G401.6 (cell line): ENCODE data around the gene ATN1.
"Not testable (repeated sequence)": the region's sequence is repeated elsewhere in the genome, so short reads cannot be mapped to it uniquely, and the experiment has no call there.

ENCODE experiments used
- FAIRE-seq: peaks from 2 replicates; lab custom pipeline; 2012; peaks lifted over from hg19 to GRCh38; lab: Jason Lieb, UNC

Gene ATN1, protein sequence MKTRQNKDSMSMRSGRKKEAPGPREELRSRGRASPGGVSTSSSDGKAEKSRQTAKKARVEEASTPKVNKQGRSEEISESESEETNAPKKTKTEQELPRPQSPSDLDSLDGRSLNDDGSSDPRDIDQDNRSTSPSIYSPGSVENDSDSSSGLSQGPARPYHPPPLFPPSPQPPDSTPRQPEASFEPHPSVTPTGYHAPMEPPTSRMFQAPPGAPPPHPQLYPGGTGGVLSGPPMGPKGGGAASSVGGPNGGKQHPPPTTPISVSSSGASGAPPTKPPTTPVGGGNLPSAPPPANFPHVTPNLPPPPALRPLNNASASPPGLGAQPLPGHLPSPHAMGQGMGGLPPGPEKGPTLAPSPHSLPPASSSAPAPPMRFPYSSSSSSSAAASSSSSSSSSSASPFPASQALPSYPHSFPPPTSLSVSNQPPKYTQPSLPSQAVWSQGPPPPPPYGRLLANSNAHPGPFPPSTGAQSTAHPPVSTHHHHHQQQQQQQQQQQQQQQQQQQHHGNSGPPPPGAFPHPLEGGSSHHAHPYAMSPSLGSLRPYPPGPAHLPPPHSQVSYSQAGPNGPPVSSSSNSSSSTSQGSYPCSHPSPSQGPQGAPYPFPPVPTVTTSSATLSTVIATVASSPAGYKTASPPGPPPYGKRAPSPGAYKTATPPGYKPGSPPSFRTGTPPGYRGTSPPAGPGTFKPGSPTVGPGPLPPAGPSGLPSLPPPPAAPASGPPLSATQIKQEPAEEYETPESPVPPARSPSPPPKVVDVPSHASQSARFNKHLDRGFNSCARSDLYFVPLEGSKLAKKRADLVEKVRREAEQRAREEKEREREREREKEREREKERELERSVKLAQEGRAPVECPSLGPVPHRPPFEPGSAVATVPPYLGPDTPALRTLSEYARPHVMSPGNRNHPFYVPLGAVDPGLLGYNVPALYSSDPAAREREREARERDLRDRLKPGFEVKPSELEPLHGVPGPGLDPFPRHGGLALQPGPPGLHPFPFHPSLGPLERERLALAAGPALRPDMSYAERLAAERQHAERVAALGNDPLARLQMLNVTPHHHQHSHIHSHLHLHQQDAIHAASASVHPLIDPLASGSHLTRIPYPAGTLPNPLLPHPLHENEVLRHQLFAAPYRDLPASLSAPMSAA (N-terminal part only)

GRCh38 chr12:6927379-6928021 lies at the start of gene ATN1:
TSS of gene ATN1 (plus strand) at chr12:6927959. CDS start at chr12:6934002, 6,043 bp downstream.
- no peak for FAIRE-seq

DNA sequence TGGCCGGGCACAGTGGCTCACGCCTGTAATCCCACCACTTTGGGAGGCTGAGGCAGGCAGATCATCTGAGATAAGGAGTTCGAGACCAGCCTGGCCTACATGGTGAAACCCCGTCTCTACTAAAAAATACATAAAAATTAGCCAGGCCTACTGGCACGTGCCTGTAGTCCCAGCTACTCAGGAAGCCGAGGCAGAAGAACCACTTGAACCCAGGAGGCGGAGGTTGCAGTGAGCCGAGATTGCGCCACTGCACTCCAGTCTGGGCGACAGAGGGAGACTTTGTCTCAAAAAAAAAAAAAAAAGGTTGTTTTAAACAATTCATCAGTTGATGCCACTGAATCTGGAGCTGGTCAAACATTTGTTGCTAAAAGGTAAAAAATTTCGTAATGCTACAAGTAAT lies 47.9 kb upstream of the ATN1 start:
- FAIRE-seq: not testable (repeated sequence)

DNA sequence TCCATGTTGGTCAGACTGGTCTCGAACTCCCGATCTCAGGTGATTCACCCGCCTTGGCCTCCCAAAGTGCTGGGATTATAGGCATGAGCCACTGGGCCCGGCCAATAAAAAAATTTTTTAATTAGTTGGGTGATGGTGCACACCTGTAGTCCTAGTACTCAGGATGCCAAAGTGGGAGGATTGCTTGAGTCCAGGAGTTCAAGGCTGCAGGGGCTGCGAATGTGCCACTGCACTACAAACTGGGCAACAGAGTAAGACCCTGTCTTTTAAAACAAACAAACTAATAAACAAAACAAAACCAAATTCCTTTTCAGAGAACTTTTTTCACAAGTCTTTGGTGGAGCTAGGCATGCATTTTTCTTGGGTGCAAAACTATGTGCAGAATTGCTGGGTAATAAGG lies 44.5 kb upstream of the ATN1 start:
- FAIRE-seq: no peak

GRCh38 chr12:6883683-6884082 lies 44.1 kb upstream of the ATN1 start:
- FAIRE-seq: no peak

DNA sequence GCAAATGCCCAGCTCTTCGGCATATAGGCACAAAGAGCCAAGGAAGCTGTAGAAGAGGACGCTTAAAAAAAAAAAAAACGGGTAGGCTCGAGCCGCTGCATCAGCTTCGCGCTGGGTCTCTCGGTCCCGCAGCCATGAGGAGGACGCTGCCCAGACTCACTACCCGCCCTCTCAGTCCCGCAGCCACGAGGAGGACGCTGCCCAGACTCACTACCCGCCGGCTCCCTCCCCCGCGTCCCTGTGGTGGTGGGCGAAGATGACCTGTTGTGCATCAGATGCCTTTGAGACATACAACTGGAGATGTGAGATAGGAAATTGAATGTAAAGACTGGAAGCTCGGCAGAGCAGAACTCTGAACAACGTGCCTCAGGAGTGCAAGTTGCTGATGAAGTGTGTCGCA lies 43.2 kb upstream of the ATN1 start:
- no peak for FAIRE-seq

GRCh38 chr12:6886206-6886999 lies 41.4 kb upstream of the ATN1 start:
- FAIRE-seq: not testable (repeated sequence)

DNA sequence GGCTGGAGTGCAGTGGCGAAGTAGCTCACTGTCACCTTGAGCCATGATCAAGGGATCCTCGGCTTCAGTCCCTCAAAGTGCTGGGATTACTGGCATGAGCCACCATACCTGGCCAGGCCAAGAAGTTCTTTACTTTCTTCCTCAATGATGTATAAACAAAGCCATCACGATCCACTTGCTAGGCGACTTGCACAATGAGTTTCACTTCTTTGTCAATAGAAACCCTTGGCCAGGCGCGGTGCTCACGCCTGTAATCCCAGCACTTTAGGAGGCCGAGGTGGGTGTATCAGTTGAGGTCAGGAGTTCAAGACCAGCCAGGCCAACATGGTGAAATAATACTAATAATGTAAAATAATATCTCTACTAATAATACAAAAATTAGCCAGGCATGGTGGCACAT lies 40.3 kb upstream of the ATN1 start:
- no peak for FAIRE-seq

DNA sequence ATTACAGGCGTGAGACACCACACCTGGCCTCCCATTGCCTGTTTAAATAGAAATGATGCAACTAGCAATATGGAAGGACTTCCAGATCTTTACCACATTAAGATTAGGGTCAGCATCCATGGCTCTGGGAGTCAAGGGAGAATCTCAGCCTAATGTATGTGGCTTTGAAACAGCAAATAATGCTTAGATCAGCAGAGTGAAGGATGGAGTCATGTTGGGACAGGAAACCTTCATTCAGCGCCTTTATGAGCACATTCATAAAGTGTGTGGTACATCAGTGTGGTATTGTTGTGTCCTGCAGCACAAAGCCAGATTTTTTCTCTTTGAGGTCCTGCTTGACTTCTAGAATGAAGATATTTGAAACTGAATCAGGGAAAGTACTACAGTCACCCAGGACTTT lies 39.4 kb upstream of the ATN1 start:
- FAIRE-seq: no peak

GRCh38 chr12:6888794-6889193 lies 39.0 kb upstream of the ATN1 start:
- not testable (repeated sequence) for FAIRE-seq

DNA sequence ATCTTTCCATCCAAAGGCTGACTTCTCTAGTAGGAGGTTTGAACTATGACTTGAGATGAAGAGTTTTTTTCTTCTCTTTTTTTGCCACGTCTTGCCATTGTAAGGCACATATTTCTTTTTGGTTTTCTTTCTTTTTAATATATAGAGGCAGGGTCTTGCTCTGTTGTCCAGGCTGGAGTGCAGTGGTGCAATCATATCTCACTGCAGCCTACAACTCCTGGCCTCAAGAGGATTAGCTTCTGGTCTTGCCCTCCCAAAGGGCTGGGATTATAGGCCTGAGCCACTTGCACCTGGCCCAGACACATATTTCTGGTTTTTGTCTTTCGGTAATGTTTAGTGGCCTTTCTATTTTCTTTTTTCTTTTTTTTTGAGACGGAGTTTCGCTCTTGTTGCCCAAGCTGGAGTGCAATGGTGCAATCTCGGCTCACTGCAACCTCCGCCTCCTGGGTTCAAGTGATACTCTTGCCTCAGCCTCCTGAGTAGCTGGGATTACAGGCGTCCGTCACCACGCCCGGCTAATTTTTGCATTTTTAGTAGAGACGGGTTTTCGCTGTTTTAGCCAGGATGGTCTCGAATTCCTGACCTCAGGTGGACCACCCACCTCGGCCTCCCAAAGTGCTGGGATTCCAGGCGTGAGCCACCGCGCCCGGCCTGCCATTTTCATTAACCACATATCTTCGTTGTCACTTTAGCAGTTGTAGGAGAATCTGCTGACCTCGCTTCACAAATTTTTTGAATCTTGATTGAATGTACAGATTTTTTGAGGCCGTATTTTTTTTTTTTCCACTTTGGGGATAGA lies 37.8 kb upstream of the ATN1 start:
- not testable (repeated sequence) for FAIRE-seq

GRCh38 chr12:6890789-6891645 lies 36.7 kb upstream of the ATN1 start:
- FAIRE-seq: peak; percentile 75

- no peak for FAIRE-seq
Measured at GRCh38 chr12:6891646-6892001, 36.1 kb upstream of the ATN1 start.

DNA sequence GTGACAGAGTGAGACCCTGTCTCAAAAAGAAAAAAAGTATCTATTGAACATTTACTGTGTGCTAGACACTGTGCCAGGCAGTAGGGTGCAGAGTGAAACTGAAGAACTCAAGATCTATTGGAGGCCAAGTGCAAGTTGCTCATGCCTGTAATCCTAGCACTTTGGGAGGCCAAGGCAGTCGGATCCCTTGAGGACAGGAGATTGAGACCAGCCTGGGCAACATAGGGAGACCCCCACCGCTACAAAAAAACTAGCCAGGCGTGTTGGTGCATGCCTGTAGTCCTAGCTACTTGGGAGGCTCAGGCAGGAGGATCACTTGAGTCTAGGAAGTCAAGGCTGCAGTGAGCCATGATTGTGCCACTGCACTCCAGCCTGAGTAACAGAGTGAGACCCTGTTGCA lies 35.1 kb upstream of the ATN1 start:
- FAIRE-seq: not testable (repeated sequence)

- no peak for FAIRE-seq
Measured at GRCh38 chr12:6894321-6894720, 33.4 kb upstream of the ATN1 start.

- FAIRE-seq: no peak
Measured at GRCh38 chr12:6896846-6897435, 30.8 kb upstream of the ATN1 start.

GRCh38 chr12:6899427-6899826 lies 28.3 kb upstream of the ATN1 start:
- no peak for FAIRE-seq

DNA sequence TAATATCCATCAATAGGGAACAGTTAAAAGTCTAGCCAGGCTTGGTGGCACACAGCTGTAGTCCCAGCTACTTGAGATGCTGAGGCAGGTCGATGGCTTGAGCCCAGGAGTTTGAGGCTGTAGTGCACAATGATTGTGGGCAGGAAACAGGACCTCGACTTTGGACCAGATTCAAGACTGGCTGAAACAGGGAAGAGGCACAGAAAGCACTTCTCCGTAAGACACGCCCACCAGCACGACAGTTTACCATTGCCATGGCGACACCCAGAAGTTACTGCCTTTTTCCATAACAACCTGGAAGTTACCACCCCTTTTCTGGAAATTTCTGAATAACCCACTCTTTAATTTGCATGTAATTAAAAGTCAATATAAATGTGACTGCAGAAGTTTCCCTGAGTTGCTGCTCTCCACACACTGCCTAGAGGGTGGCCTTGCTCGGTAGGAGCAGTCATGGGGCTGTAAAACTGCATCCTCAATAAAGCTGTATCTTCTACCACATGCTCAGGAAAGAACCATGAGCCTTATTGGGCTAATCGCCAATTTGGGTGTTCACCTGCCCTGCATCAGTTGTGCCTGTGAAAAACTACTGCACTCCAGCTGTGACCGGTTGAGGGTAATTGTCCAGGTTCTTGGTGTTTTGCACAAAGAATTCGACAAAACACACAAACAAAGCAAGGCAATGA lies 27.8 kb upstream of the ATN1 start:
- no peak for FAIRE-seq

- FAIRE-seq: no peak
Measured at GRCh38 chr12:6902448-6902847, 25.3 kb upstream of the ATN1 start.

DNA sequence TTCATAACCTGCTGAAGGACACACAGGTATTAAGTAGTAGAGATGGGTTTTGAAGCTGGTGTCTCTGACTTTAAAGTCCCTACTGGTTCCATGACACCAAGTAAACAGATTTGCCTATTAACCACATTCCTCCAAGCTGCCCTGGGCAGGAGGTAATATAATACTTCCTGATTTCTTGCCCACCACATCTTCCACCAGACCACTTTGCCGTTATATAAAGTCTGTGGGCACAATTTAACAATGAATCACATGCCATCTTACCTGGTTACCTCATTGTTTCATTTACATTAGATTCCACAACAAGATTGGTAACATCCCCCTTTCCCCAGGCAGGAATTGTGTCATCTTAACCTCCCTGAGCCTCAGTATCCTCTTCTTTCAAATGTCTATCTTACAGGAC lies 24.0 kb upstream of the ATN1 start:
- no peak for FAIRE-seq
